Transverse colon (tissue), 4 donors: ENCODE results near the gene KRTAP12-1. TPM values are rescaled to one million over a fixed set of nuclear protein-coding genes. Genes with fewer than 3 reads are reported as not detected.
"Not testable (repeated sequence)": the region's sequence is repeated elsewhere in the genome, so short reads cannot be mapped to it uniquely, and the experiment has no call there.

Experiments used
- DNase-seq: peaks from one replicate; pipeline ENCODE4 v3.0.0-alpha.2; 2019
- H3K27ac ChIP-seq, 4 donors: fragments of 200-600 bp; sonication (generic); 2 replicates each; pipeline ENCODE4 v1.5.1; 2016 to 2018; ENCODE audit warnings: inconsistent platforms in 4 of 4
- H3K27me3 ChIP-seq: fragments of 200-600 bp; sonication (generic); 2 replicates; pipeline ENCODE4 v1.5.1; 2017; ENCODE audit warnings: inconsistent platforms
- H3K36me3 ChIP-seq, 4 donors: fragments of 200-600 bp; sonication (generic); 2 replicates each; pipeline ENCODE4 v1.5.1; 2017 to 2019; ENCODE audit warnings: inconsistent platforms in 4 of 4
- H3K4me1 ChIP-seq, 4 donors: fragments of 200-600 bp; sonication (generic); 2 replicates each; pipeline ENCODE4 v1.5.1; 2017 to 2020; ENCODE audit warnings: inconsistent platforms in 4 of 4
- H3K4me3 ChIP-seq, 4 donors: fragments of 200-600 bp; sonication (generic); 1 replicate in 1 of 4; 2 replicates in 3 of 4; pipeline versions ENCODE4 v1.5.1 to v1.6.1; 2017 to 2019; ENCODE audit warnings: inconsistent platforms in 4 of 4
- H3K9me3 ChIP-seq, 2 donors: fragments of 200-600 bp; sonication (generic); 2 replicates each; pipeline ENCODE4 v1.5.1; 2017 to 2019; ENCODE audit warnings: inconsistent platforms in 2 of 2
- CTCF ChIP-seq, 5 experiments: fragments of 200-600 bp in 3 of 5; fragments of 450-650 bp in 2 of 5; sonication (generic) in 3 of 5; IDR thresholded peaks; 1 replicate in 2 of 5; 2 replicates in 3 of 5; pipeline ENCODE4 v1.5.1; 2016 to 2017; ENCODE audit warnings: antibody characterized with exemption in 5 of 5, inconsistent platforms in 3 of 5, mild to moderate bottlenecking in 2 of 5, moderate library complexity in 1 of 5
- EP300 ChIP-seq: sonication (generic); formaldehyde crosslinking; IDR thresholded peaks from one replicate; pipeline ENCODE4 v1.6.1; 2017; ENCODE audit warnings: antibody characterized with exemption, low read depth
- POLR2A ChIP-seq: fragments of 450-650 bp; IDR thresholded peaks from one replicate; pipeline ENCODE4 v1.6.1; 2016; ENCODE audit warnings: antibody characterized with exemption, mild to moderate bottlenecking, moderate library complexity
- POLR2AphosphoS5 ChIP-seq, 3 donors: sonication (generic); formaldehyde crosslinking; IDR thresholded peaks; one replicate each; pipeline ENCODE4 v1.6.1; 2016; ENCODE audit warnings: antibody characterized with exemption in 3 of 3
- WGBS, 2 donors: methylation state at CpG; one replicate each; pipeline ENCODE4 v1.1.5; 2018; ENCODE audit warnings: low coverage in 1 of 2; 5-methylcytosine and 5-hydroxymethylcytosine counted together
- in situ Hi-C, 4 donors: fragments of 200-750 bp; cut with MboI; loops; one replicate each; pipeline versions ENCODE4 v1.15.0 to v1.15.1; 2017; ENCODE audit warnings: low sequenced_read_pairs in 3 of 4, low pct_ligation_motif_present in 1 of 4, low pct_unique_long_range_greater_than_20kb in 1 of 4
- intact Hi-C: fragments of 100-400 bp; cut with DNase I; formaldehyde crosslinking; loops from one replicate; pipeline ENCODE4 v1.15.1; 2023; ENCODE audit warnings: low total_unique reads
- total RNA-seq, 4 donors: library from RNA; depleted of rRNA; stranded (reverse); fragments of >200 nt; gene quantifications; one replicate each; pipeline ENCODE4 v1.1.0, GENCODE V29; 2016

KRTAP12-1 gene
- total RNA-seq, 4 donors from 2014 or later = not detected

DNA sequence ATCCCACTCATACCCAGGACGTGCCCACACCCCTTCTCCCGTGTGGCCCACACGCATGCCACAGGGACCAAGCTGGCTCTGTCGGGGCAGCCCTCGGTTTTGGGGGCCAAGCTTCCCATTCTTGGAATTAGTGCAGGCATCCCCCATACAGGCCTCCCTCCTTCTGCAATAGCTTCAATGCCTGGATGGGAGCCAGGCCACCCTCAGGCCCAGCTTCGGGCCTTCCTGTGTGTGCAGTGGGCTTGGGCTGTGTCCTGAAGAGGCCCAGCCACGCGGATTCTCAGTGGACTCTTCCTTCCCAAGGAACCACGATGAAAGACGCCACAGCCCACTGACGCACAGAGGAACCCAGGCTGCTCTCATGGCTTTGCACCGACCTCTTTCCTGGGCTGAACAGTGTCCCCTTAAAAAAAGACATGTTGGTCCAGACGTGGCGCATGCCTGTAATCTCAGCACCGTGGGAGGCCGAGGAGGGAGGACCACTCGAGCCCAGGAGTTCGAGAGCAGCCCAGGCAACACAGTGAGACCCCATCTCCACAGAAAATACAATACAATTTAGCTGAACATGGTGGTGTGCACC, 32.4 kb downstream of the KRTAP12-1 start:
- no peak overlapping the region for H3K4me3 ChIP-seq
- intact Hi-C loops (no loop called here), in situ Hi-C loops (no loop called here)
- TF ChIP-seq CTCF (IDR thresholded peaks at IDR 0.05) = no peak
- no peak for TF ChIP-seq EP300
- no peak for TF ChIP-seq POLR2AphosphoS5 (IDR thresholded peaks at IDR 0.05)
- TF ChIP-seq POLR2A = no peak
- no peak overlapping the region for H3K27ac ChIP-seq
- H3K27me3 ChIP-seq = peaks cover 7% of the 10 kb centered on the region
- no peak for DNase-seq
- H3K36me3 ChIP-seq = no peaks in the 10 kb centered on the region
- H3K4me1 ChIP-seq = no peaks in the 10 kb centered on the region
- 60 to 81% methylated on average over 1 to 18 of the region's 18 CpGs for WGBS, 2 donors
- peaks cover 0 to 4% of the 10 kb centered on the region in 2 donors for H3K9me3 ChIP-seq

GRCh38 chr21:44648557-44649311, 33.2 kb downstream of the KRTAP12-1 start:
- no peak for TF ChIP-seq EP300
- no peak for TF ChIP-seq CTCF (IDR thresholded peaks at IDR 0.05)
- no peak for TF ChIP-seq POLR2A
- TF ChIP-seq POLR2AphosphoS5 (IDR thresholded peaks at IDR 0.05) = no peak
- intact Hi-C loops = no loop called here
- Histone ChIP-seq H3K27me3 (peaks cover 7% of the 10 kb centered on the region), H3K4me3 (no peak overlapping the region), H3K4me1 (no peaks in the 10 kb centered on the region), H3K27ac (no peak overlapping the region), H3K36me3 (no peaks in the 10 kb centered on the region), H3K9me3 (peaks cover 0 to 4% of the 10 kb centered on the region in 2 donors)
- in situ Hi-C loops = no loop called here
- 75% methylated on average over 27 of the region's 33 CpGs; no CpG with 5 or more reads in 1 of the 2 donors for WGBS, 2 donors
- DNase-seq = no peak

DNA sequence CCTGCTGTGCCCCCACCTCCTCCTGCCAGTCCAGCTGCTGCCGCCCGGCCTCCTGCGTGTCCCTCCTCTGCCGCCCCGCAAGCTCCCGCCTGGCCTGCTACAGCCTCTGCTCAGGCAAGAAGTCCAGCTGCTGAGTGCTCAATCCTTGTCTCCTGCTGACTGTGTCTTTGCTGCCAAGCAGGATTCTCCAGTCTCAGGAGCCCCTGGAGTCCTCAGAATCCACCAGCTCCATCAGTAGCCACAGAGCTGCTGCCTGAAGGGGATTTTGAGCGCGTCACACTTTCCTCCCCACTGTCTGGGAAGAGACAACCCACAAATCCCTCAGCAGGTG, 34.8 kb downstream of the KRTAP12-1 start:
- H3K4me1 ChIP-seq = no peaks in the 10 kb centered on the region
- peaks cover 0 to 4% of the 10 kb centered on the region in 2 donors for H3K9me3 ChIP-seq
- no peak for TF ChIP-seq CTCF (IDR thresholded peaks at IDR 0.05)
- 58% methylated on average over 8 of the region's 8 CpGs; no CpG with 5 or more reads in 1 of the 2 donors for WGBS, 2 donors
- DNase-seq = no peak
- H3K27me3 ChIP-seq = peaks cover 7% of the 10 kb centered on the region
- intact Hi-C loops (no loop called here), in situ Hi-C loops (no loop called here)
- no peak overlapping the region for H3K4me3 ChIP-seq
- no peaks in the 10 kb centered on the region for H3K36me3 ChIP-seq
- H3K27ac ChIP-seq = no peak overlapping the region

DNA sequence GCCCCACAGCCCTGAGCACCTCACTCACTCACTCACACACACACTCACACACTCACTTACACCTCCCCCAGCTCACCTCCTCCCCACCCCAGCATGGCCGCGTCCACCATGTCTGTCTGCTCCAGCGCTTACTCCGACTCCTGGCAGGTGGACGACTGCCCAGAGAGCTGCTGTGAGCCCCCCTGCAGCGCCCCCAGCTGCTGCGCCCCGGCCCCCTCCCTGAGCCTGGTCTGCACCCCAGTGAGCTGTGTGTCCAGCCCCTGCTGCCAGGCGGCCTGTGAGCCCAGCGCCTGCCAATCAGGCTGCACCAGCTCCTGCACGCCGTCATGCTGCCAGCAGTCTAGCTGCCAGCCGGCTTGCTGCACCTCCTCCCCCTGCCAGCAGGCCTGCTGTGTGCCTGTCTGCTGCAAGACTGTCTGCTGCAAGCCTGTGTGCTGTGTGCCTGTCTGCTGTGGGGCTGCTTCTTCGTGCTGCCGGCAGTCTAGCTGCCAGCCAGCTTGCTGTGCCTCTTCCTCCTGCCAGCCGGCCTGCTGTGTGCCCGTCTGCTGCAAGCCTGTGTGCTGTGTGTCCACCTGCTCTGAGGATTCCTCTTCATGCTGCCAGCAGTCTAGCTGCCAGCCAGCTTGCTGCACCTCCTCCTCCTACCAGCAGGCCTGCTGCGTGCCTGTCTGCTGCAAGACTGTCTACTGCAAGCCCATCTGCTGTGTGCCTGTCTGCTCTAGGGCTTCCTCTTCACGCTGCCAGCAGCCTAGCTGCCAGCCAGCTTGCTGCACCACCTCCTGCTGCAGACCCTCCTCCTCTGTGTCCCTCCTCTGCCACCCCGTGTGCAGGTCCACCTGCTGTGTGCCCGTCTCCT, 35.4 kb downstream of the KRTAP12-1 start, which contains the start of gene KRTAP10-11:
KRTAP10-11 (plus strand) TSS at position 49 of the 856 bp plus-strand sequence; CDS start at position 94, 45 bp downstream.
- 68% methylated on average over 18 of the region's 21 CpGs; no CpG with 5 or more reads in 1 of the 2 donors for WGBS, 2 donors
- in situ Hi-C loops, H3K4me1 ChIP-seq, H3K9me3 ChIP-seq, H3K4me3 ChIP-seq, H3K27ac ChIP-seq, H3K27me3 ChIP-seq, intact Hi-C loops, H3K36me3 ChIP-seq, DNase-seq: not testable (repeated sequence)
